GM21619 (cell line): Measurements from ENCODE around the gene NEURL4.

Source experiments
- ATAC-seq: cut with Tn5 transposase; IDR thresholded peaks from one replicate; pipeline ENCODE4 v1.9.1; 2021; ENCODE audit not compliant: unreplicated experiment

Gene NEURL4

DNA sequence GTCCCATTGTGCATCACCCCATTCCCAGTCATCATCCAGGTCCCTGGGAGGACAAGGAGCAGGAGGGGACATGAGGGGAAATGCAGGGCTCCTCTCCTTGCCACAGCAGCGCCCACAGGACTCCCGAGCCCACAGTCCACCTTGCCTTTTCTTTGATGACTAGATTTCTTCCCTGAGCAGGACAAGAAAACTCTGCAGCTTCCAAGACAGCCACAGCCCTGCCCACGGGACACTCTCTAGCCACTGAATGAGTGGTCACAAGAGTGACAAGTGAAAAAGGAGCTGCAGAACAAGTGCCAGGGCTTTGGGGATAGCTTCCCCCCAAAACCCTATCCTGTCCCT, 4.7 kb downstream of the NEURL4 start:
- ATAC-seq = no peak

DNA sequence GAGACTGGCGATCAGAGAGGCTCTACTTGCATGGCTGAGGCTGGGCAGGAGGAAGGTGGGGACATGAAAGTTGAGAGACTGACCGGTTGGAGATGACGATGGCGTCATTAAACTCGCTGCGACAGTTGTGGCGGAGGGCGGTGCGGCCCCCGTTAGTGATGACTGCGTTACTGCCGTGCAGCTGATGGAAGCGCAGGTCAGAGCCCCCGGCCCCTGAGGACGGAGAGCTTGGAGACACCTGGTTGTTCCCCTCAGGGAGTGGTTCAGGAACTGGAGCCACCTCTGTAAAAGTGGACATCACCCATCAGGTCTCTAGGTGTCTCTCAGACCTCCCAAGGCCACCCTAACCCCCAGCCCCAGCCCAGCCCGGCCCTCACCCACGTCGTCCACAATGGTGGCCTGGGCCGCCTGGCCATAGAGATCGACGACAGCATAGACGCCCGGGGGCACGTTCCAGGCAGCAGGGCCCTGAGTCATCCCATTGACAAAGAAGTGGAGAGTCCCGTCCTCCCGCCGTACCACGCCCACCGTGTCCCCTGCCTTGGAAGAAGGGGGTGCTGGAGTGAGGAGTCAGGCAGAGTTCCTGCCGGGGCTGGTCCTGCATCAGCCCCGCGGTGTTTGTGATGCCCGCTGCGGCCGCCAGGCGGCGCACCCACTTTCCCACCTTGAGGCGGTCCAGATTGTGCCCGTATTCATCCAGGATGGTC, 5.3 kb downstream of the NEURL4 start:
- ATAC-seq = no peak

DNA sequence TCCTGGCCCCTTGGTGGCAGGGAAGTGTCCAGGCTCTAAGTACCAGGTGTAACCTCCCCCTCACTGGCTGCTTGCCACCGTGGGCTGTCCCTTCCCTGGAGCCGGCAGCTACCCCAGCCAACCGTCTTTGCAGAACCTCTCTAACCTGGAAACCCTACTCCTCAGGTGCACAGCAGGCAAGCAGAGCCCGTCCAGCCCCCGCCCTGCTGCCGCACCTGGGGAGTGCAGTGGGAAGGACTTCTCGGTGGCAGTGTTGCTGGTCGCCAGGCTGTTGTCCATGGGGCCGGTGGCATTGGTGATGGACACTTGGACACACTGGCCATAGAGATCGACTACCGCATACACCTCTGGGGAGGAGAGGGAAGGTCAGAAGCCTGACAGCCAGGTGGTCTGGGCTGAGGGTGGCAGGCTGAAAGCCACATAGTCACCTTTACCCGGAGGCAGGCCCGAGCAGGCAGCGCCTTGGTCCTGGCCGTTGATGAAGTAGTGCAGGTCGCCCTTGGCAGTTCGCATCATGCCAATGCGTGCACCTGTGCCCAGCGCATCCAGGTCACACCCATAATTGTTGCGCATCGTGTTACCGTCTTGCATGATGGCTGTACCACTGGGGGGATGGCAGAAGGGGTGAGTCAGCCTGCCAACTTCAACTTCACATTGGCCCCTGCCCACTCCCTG, 6.5 kb downstream of the NEURL4 start:
- ATAC-seq = no peak

DNA sequence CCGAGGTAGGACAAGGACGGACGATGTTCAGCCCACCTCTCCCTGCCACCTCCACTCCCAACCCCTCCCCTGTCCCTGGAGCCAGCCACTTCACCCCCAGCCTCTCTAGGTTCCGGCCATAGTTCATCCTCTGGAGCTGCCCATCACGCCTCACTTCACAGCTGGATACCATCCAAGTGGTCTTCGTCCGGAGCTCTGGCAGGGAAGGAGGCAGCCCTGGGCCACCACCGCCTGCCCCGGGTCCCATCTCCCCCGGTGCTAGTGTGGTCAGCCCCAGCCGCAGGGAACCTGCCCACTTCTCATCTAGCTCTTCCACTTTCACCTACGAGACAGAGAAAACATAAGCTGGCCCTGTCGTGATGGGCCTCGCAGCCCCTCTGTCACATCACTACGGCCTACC, 7.7 kb downstream of the NEURL4 start:
- ATAC-seq = no peak

DNA sequence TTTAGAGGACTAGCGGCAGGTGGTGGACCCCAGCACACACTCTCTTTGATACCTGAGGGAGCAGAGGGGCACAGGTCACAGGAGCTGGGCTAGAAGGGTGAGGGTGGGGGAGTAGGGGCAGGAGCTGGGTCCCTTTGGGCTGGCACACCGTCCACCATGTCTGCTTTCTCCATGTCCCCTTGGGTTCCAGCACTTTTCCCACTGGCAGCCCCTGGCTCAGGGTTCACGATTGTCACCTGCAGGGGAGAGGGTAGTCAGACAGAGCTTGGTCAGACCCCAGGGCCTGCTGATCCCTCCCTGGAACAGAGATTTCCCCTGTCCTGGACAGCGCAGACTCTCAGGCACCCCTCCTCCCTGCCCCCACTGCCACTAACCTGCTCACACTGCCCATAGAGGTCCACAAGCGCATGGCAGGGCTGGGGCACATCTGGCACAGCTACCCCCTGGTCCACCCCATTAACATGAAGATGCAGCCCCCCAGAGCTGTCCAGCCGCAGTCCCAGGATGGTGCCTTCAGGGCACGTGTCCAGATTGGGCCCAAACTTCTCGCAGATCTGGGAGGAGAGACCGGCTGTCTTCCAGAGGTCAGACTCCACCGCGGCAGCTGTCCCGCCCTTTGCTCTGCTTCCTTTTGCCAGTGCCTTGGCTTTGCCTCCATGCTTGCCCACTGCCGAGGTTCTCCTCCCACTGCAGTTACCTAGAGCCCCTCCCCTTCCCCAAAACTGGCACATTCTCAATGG, 10.8 kb downstream of the NEURL4 start:
- no peak for ATAC-seq

DNA sequence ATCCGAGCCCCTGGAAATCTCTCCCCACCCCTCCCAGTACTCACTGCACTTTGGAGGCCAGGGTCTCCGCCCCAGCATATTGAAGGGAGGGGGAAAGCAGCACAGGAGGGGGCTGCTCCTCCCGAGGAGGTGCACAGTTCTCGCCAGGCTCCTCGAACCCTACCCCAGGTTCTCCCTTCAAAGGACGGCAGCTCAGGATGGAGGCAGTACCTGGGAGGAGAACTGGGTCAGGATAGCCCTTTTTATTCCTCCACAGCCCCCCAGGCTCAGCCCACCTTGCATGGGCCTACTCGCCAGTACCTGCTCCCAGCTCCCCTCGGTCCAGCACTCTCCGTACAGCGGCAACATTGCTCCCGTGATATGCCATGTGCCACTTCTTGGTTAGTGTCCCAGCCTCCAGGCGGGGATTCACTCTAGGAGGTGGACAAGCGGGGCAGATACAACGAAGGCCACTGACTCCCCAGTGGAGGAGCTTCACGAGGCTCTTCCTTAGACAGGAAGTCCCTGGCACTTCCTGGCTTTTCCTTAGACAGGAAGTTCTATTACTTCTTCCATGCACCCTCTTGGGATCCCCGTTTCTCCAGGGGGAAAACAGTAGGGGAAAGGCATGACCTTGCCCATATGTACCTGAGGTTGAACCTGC, 11.9 kb downstream of the NEURL4 start:
- no peak for ATAC-seq

DNA sequence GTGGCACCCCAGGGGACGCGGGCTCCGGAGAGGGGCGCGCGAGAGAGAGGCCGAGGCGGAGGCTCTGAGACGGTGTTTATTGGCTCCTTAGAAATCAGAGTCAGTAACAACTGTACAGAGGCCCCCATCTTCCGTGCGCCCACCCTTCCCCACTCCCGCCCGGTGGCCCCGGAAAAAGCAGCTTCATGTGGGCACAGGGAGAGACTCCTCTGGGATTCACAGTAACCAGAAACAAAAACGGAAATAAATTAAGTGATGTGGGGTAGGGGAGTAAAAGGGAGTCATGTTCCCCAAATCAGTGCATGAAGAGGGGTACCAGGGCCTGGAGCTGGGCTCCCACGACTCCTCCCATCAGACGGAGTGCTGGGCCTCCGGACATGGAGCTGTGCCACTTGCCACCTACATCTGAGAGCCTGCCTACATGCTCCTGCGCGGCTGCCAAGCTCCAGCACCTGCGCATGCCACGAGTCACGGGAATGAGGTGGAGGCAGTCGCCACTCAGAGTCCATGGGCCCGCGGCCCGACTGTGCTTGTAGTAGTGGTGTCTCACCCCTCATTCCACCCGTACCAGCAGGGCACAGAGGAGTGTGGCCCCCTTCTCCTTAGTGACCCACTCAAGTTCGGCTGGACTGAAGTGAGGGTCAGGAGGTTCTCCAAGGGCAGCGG, 13.4 kb downstream of the NEURL4 start:
- no peak for ATAC-seq

DNA sequence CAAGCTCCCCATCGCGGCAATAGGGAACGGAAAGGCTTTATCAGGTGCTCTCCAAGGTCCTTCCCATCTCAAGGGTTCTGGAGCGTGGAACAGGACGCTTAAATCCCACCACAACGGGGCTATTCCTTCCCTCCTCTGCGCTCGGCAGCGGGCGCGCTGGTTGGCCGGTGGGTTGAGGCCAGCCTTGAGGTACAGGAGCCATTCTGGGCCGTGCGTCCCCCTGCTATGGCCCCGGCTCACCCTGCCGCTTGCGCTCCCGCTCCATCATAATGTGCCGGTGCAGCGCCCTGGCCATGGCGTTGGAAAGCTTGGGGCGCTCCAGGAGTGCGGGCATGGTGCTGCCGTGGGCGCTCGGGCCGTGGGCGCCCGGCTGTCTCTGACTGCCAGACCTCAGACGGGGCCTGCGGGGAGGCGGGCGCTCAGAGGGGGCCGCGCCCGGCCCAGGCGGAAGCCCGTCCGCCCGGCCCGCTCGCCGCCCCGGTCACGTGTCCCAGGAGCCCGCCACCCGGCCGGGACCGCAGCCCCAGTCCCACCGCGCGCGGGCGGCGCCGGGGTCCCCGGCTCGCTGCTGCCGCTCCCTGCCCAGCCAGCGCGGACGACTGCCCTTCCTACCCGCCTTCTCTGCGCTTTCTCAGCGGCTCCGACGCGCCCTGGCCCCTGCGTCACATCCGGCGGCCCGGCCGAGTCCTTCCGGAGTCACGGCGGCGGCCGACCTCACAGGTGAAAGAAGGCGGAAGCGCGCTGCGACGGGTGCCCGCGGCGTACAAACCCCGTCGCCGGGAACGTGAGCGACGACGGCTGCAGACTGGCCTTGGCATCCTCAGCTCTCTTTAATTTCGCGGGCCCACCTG, 14.2 kb downstream of the NEURL4 start, which contains the start of gene GPS2:
GPS2 (minus strand) TSS at position 642 of the 851 bp plus-strand sequence; CDS start at position 334, 308 bp downstream.
- ATAC-seq = peak; percentile 72

DNA sequence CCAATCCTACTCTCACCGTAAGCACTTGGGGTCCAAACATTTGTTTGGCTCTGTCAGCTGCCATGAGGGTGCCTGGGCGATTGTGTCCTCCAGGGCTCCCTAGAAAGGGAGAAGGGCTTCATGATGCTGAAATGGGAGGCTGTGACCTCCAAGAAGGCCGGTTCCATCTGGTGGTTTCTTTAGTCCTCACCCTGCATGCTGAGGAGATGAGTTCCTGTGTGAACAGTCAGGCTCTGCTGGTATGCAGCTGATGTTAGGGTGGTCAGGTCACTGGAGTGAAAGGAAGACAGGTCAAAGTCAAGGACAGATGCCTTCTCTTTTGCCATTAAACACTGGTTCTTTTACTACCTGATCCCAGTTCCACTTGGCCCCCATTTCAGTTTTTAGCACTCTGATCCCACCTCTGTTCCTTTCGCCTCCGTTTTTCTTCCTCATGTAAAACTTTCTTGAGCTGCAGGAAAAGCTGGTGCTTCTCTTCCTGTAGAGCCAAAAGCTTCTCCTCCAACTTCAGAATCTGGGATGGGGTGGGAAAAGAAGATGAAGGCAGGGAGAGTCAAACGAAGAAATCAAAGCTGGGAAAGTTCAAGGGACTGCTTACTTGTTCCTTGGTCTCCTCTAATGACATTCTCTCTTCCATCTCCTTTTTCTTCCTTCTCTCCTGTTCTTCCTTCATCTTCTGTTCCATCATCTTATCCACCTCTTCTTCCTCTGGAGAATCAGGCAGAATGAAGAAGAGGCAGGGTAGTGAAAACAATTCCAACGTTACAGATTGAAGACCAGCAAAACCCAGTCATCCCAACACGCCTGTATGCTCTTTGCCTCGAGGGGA, 15.0 kb downstream of the NEURL4 start:
- no peak for ATAC-seq

DNA sequence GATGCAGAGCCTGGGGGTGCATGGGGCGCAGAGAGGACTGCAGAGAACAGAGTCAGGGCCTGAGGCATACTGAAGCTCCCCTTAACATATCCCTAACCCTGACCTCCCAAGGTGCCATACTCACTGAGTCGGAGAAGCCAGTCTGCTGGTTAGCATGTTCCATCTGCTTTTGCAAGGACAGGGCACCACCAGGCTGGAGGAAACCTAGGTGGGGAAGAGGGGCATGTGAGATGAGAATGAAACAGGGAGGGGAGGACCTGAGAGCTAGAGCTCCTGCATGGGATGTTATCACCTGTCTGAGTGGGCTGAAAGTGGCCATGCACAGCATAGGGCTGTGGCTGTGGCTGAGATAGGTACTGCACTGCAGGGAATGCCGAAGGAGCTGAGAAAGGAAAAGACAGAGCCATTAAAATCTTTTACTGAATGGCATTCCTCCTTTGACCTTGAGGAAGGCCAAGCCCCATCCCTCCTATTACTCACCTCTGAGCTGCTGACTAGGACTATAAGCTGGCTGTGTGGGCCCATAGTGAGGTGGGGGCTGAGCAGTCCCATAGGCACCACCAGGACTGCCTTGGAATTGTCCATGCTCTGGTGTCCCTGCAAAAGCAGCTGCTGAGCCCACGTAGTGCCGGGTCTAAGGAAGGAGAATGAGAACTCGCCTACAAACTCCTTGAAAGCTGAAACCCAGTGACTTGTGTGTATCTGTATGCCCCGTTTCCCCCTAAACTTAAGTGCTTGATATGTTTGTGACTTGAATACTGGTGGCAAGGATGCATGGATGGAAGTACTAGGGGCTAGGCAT, 15.8 kb downstream of the NEURL4 start:
- no peak for ATAC-seq

DNA sequence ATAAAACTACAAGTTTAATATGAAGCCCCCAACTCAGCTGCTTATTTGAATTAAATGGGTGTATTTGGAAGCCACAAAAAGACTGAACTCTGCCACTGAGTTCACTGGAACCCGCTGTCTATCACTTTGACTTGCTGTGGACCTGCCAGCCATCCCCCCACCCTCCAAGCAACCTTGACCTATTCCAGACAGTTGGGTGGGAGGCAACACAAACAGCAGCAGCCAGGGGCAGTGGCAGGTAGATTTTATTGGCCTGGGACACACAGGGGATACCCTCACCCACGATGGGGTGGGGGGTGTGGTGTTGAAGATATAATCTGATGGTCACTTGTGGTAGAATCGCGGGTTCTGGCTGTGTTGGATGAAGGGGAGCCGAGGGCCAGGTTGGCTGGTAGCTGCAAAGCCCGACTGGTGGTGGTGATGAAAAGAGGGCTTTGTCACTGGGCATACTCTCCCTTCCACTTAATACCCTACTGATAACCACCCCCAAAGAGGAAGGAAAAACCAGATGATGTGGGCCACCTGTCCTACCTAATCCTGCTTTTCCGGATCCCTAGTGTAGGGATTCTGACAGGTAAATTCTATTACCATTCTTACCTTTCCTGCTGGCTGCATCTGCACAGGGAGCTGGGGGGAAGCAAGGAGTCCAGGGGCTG, 16.6 kb downstream of the NEURL4 start:
- no peak for ATAC-seq

DNA sequence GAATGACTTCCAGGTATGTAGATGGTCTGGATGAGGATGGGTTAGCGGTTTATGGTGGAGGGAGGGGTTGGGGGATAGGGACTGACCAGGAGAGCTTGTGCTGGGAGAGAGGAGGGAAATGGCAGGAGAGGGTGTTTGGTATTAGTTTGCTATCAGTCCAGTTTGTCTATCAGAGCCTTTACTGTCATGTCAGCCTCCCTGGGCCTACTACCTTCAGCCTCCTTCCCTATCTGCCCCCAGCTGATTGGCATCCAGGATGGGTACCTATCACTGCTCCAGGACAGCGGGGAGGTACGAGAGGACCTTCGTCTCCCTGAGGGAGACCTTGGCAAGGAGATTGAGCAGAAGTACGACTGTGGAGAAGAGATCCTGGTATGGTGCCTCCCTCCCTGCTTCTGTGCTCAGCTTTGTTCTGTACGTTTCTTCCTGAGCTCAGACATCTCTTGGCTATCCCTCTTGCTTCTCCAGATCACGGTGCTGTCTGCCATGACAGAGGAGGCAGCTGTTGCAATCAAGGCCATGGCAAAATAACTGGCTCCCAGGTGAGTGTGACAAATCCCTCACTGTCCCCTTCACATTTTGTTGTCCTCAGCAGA, 17.9 kb downstream of the NEURL4 start:
- no peak for ATAC-seq

DNA sequence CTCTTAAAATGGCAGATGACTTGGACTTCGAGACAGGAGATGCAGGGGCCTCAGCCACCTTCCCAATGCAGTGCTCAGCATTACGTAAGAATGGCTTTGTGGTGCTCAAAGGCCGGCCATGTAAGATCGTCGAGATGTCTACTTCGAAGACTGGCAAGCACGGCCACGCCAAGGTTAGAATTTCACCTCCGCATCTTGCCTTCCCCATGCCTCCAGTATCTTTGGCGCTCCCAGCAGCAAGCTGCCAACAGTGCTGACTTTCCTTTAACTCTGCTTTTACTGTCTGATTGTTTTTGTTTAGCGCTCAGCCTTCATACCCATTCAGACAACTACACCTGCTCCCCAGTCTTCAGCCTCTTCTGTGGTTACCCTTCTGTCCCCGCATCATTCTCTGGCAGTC, 19.5 kb downstream of the NEURL4 start:
- ATAC-seq = no peak

DNA sequence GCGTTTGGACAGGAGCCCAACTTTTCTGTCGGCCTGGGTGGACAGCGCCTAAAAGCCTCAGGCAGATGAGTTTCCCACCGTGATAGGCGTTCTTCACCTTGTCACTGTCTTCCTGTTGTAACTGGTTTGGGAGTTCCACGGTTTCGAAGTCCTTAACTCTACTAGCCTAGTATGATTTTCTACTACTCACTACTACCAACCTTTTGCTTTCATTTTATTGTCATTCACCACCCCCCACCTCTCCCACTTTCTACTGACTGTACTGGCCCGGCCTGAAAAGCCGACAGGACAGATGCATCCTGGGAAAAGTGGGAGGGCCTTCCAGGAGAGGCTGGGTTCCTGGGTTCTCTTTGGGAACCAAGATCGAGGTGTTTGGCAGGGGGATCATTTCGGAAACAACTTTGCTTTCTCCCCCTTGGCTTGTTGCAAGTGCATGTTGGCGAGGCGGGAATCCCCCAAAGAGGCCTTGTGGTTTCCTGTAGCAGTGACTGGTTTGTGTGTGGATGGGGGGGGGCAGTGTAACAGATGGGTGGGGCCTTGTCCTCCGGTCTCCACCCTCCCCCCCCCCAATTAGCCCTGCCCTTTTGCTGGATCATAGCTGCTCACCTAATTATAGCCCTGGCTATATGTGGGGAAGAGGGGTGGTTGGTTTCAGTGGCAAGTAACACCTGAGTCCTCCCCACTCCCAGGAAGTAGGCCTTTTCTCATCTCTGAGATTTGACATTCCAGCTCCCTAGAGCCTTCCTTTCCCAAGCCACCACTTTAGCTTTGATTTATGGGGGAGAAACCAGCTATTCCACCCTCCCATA, 20.3 kb downstream of the NEURL4 start:
- no peak for ATAC-seq

DNA sequence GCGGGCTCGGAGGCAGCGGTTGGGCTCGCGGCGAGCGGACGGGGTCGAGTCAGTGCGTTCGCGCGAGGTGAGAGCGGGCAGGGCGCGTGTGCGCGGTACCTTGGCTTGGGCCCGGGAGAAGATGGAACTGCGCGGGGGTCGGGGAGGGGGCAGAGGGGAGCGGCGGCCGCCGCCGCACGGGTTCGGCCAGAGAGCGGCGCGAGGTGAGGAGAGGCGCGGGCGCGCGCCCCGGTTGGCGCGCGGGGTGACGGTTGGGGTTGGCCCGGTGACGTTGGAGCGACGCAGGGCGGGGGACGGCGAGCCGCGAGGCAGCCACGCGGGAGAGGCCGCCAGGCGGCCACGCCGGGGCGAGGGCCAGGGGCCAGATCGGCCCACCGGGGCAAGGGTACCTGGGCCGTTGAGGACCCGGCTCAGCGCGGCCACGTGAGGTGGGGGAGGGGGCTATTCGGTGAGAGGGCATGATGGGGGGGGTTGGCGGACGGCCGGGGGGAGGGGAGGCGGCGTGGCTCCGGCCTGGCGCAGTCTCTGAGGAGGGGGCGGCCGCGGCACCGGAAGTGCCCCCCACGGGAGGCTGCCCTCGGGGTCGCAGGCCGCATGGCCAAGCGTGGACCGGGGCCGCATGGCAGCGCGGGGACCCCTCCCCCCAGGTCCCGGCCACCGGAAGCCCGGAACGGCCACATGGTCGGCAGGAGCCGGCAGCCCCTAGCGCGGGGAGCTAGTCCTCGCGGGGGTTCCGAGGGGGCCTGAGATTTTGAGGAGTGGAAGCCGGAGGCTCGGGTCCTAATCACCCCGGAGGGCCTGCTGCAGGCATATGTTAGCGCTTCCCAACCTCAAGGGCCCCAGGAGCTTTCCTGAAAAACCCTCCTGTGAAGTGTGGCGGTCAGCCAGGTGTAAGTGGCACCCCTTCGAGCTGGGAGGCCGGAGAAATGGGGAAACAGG, 21.2 kb downstream of the NEURL4 start:
- ATAC-seq = no peak
